GM18519 (cell line): ENCODE data around the gene COL6A5.

Experiments used
- ATAC-seq: cut with Tn5 transposase; IDR thresholded peaks from one replicate; pipeline ENCODE4 v1.9.1; 2021; ENCODE audit warnings: mild to moderate bottlenecking, moderate library complexity; ENCODE audit not compliant: unreplicated experiment, low FRiP score

The COL6A5 gene

GRCh38 chr3:130515755-130516154 is 170.3 kb downstream of the COL6A5 start:
- no peak for ATAC-seq

- ATAC-seq = no peak
These were observed 171.4 kb downstream of the COL6A5 start, which contains the start of gene COL6A6 for GRCh38 chr3:130516645-130517512. Gene COL6A6 (plus strand): TSS chr3:130517177. CDS start chr3:130560365, 43,188 bp downstream.

GRCh38 chr3:130517602-130518001 is 172.1 kb downstream of the COL6A5 start:
- ATAC-seq = no peak

DNA sequence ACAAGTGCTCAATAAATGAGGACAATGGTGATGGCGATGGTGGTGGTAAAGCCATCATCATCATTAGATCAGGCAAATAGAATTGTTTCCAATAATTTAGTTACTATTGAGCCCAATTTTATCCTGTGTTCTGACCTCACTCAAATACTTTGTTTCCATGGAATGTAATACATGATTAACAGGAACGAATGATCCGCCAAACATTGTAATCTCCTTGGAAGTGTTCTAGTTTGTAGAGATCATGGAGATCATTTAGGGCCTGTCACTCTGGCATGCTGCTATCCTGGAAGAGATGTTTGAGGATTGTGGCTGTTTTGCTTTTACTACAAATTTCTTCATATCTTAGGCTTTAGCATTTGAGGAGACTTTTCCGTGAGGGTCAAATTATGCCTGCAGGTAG is 174.3 kb downstream of the COL6A5 start:
- ATAC-seq = no peak

GRCh38 chr3:130522399-130522798 is 176.9 kb downstream of the COL6A5 start:
- no peak for ATAC-seq

GRCh38 chr3:130527426-130527825 is 182.0 kb downstream of the COL6A5 start:
- ATAC-seq = no peak

- ATAC-seq = no peak
These were observed 182.6 kb downstream of the COL6A5 start for GRCh38 chr3:130528120-130528519.

DNA sequence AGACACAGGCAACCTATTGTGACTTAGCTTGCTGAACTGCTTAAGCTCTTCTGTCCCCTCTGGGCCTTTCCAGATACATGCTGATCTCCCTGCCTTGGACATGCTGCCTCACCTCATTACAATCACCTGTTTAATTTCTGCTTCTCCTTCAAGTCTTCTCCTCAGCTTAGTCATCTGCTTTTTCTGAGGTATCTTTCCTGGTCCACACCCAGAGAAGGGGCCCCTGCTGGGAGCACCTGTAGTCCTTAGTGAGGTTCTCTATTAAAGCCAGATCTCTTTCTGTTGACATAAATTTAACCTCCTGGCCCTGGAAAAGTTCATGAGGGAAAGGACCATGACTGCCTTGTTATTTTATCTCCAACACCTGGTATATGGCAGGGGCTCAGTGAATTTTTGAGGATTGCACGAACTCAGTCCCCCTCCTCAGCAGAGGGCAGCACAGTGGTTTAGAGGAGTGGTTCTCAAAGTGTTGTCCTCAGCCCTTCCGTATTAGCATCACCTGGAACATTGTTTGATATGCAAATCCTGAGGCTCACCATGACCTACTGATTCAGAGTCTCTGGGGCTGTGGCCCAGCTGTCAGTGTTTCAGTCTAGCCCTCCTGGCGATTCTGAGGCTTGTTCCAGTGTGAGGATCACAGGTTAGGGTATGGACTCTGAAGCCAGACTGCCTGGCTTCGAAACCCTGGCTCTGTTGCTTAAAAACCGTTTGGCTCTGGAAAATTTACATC is 184.2 kb downstream of the COL6A5 start:
- no peak for ATAC-seq

- no peak for ATAC-seq
These were observed 187.8 kb downstream of the COL6A5 start for GRCh38 chr3:130533247-130533646.
